Measurements from ENCODE around the gene TBL3.

GRCh38 chr16:2022723-2023091 is 50.9 kb downstream of the TBL3 start:
- TF ChIP-seq CTCF (IDR thresholded peaks at IDR 0.05; ENCODE audit: low read depth, low read length, missing input control), result no peak
- TF ChIP-seq EGR1 (IDR thresholded peaks at IDR 0.05; ENCODE audit: low read depth in 2 of 2), result no peak
- TF ChIP-seq REST (IDR thresholded peaks at IDR 0.05), result no peak
- TF ChIP-seq HNF4A (conservative IDR thresholded peaks at IDR 0.05), result no peak
- no peak for TF ChIP-seq FOXA1 (IDR thresholded peaks at IDR 0.05)
- TF ChIP-seq ATF3 (IDR thresholded peaks at IDR 0.05), result no peak
- TF ChIP-seq MAX (IDR thresholded peaks at IDR 0.05), result no peak
- no peak for TF ChIP-seq NR2F2 (IDR thresholded peaks at IDR 0.05)
- no peak for TF ChIP-seq HNF4G (IDR thresholded peaks at IDR 0.05)
- no peak for TF ChIP-seq RAD21 (IDR thresholded peaks at IDR 0.05)
- TF ChIP-seq GABPA (IDR thresholded peaks at IDR 0.05 in 1 of 2, conservative IDR thresholded peaks at IDR 0.05 in 1 of 2), result no peak
- no peak for TF ChIP-seq YY1 (IDR thresholded peaks at IDR 0.05)
